ENCODE data around the gene FAM174B.

DNA sequence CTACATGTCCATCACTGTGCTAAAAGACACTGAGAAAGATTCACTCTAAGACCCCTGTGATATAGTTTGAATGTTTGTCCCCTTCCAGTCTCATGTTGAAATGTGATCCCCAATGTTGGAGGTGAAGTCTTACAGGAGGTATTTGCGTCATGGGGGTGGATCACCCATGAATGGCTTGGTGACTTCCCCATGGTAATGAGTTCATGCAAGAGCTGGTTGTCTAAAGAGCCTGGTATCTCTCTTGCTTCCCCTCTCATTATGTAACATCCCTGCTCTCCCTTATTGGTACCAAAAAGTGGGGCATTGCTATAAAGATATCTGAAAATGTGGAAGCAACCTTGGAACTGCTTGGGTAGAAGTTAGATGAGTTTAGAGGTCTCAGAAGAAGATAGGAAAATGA, 32.2 kb upstream of the FAM174B start:
- TF ChIP-seq, protein P1, sequence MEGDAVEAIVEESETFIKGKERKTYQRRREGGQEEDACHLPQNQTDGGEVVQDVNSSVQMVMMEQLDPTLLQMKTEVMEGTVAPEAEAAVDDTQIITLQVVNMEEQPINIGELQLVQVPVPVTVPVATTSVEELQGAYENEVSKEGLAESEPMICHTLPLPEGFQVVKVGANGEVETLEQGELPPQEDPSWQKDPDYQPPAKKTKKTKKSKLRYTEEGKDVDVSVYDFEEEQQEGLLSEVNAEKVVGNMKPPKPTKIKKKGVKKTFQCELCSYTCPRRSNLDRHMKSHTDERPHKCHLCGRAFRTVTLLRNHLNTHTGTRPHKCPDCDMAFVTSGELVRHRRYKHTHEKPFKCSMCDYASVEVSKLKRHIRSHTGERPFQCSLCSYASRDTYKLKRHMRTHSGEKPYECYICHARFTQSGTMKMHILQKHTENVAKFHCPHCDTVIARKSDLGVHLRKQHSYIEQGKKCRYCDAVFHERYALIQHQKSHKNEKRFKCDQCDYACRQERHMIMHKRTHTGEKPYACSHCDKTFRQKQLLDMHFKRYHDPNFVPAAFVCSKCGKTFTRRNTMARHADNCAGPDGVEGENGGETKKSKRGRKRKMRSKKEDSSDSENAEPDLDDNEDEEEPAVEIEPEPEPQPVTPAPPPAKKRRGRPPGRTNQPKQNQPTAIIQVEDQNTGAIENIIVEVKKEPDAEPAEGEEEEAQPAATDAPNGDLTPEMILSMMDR (IDR thresholded peaks at IDR 0.05), result no peak
- TF ChIP-seq POLR2AphosphoS5 (IDR thresholded peaks at IDR 0.05), result no peak
- TF ChIP-seq EP300 (IDR thresholded peaks at IDR 0.05), result no peak
- TF ChIP-seq POLR2A (IDR thresholded peaks at IDR 0.05), result no peak
